MM.1S (cell line): Measurements from ENCODE around the gene RAB37.

ENCODE experiments used
- DNase-seq: peaks from one replicate; pipeline ENCODE4 v3.0.0-alpha.2; 2015
- H2AFZ ChIP-seq: fragments of 300-600 bp; sonication (generic); 2 replicates; pipeline ENCODE4 v1.6.0; 2016; ENCODE audit warnings: antibody characterized with exemption, low read length
- H3F3A ChIP-seq: fragments of 300-600 bp; sonication (generic); 2 replicates; pipeline ENCODE4 v1.6.1; 2016; ENCODE audit warnings: mild to moderate bottlenecking, antibody characterized with exemption, low read length, moderate library complexity, mixed read lengths; ENCODE audit not compliant: insufficient read depth
- H3K27ac ChIP-seq: fragments of 300-600 bp; sonication (generic); 2 replicates; pipeline ENCODE4 v1.5.1; 2016; ENCODE audit warnings: mild to moderate bottlenecking, low read length
- H3K27me3 ChIP-seq: fragments of 300-600 bp; sonication (generic); replicated peaks from 2 replicates; pipeline ENCODE4 v1.6.0; 2016; ENCODE audit warnings: low read length; ENCODE audit not compliant: insufficient read depth
- H3K36me3 ChIP-seq: fragments of 300-600 bp; sonication (generic); replicated peaks from 2 replicates; pipeline ENCODE4 v1.6.1; 2016; ENCODE audit warnings: mild to moderate bottlenecking, low read length, mixed read lengths; ENCODE audit not compliant: insufficient read depth
- H3K4me1 ChIP-seq: fragments of 300-600 bp; sonication (generic); 2 replicates; pipeline ENCODE4 v1.6.1; 2016; ENCODE audit warnings: low read length, mixed read lengths
- H3K4me2 ChIP-seq: fragments of 300-600 bp; sonication (generic); 2 replicates; pipeline ENCODE4 v1.6.0; 2016; ENCODE audit warnings: low read depth, low read length
- H3K4me3 ChIP-seq: fragments of 300-600 bp; sonication (generic); 2 replicates; pipeline ENCODE4 v1.5.1; 2016; ENCODE audit warnings: low read length, mixed read lengths
- H3K79me2 ChIP-seq: fragments of 300-600 bp; sonication (generic); 2 replicates; pipeline ENCODE4 v1.6.1; 2016; ENCODE audit warnings: mixed run types, low read length, mixed read lengths
- H3K9ac ChIP-seq: fragments of 300-600 bp; sonication (generic); 2 replicates; pipeline ENCODE4 v1.6.1; 2016; ENCODE audit warnings: low read length, mixed read lengths
- H3K9me2 ChIP-seq: fragments of 300-600 bp; sonication (generic); replicated peaks from 2 replicates; pipeline ENCODE4 v1.6.1; 2016; ENCODE audit warnings: mild to moderate bottlenecking, low read length, mixed read lengths; ENCODE audit not compliant: insufficient read depth
- H3K9me3 ChIP-seq: fragments of 300-600 bp; sonication (generic); replicated peaks from 2 replicates; pipeline ENCODE4 v1.6.1; 2016; ENCODE audit warnings: mild to moderate bottlenecking, low read length, mixed read lengths; ENCODE audit not compliant: insufficient read depth
- H4K20me1 ChIP-seq: fragments of 300-600 bp; sonication (generic); 2 replicates; pipeline ENCODE4 v1.6.1; 2016; ENCODE audit warnings: mild to moderate bottlenecking, low read length, moderate library complexity, mixed read lengths; ENCODE audit not compliant: insufficient read depth
- EZH2 ChIP-seq: fragments of 300-600 bp; sonication (generic); optimal IDR thresholded peaks from 2 replicates; pipeline ENCODE3; 2017; ENCODE audit warnings: low read depth, mild to moderate bottlenecking, antibody characterized with exemption, low read length, mixed read lengths
- EZH2phosphoT487 ChIP-seq: fragments of 300-600 bp; sonication (generic); IDR thresholded peaks from 2 replicates; pipeline ENCODE4 v1.6.1; 2018; ENCODE audit warnings: antibody characterized with exemption, low read length
- TF ChIP-seq, protein P1 (sequence below): fragments of 300-600 bp; sonication (generic); IDR thresholded peaks from 2 replicates; pipeline ENCODE4 v1.5.1; 2016; ENCODE audit warnings: antibody characterized with exemption, low read length, mixed read lengths

The RAB37 gene

DNA sequence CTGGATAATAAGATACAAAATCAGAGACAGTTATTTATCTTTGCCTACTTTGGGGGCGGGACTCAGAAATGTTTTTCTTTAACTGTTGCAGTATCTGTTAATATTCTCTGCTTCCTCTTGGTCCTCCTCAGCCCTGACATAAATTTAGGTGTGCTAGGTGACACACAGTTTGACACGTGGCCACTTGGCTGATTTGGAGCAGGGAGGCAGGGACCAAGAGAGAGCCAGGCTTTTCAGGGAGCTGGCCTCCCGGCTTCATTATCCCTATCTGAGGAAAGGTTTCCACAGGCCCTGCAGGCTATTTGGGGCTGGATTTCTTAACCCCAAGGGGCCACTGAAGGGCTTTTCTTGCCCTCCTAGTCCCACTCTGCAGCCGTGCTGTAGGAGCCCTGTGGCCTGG is 59.2 kb downstream of the RAB37 start:
- H3K9me2 ChIP-seq = no peaks in the 10 kb centered on the region
- no peak overlapping the region for H3K4me3 ChIP-seq

DNA sequence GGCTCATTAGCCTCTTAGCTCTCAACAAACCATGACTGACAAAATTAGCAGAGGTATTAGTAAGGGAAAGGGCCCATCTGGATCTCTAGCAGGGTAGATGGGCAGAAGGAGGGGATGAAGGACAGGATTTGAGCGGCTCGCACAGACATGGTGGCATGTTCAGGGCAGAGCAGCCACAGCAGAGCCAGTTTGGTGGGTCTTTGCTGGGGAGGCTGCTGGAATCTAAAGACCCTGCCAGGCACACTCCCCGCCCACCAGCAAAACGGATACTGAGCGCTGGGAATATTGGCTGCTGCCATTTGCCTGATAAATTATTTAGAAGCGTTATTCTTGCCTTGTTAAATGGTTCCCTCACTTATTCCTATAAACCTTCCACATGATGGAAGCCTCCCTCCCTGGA is 59.8 kb downstream of the RAB37 start:
- H3K4me3 ChIP-seq = no peak overlapping the region
- H3K4me2 ChIP-seq = no peak overlapping the region
- H3K79me2 ChIP-seq = no peaks in the 10 kb centered on the region
- DNase-seq = no peak
- no peak overlapping the region for H3K27ac ChIP-seq
- TF ChIP-seq EZH2 (no peak), EZH2phosphoT487 (no peak)
- TF ChIP-seq, protein P1, sequence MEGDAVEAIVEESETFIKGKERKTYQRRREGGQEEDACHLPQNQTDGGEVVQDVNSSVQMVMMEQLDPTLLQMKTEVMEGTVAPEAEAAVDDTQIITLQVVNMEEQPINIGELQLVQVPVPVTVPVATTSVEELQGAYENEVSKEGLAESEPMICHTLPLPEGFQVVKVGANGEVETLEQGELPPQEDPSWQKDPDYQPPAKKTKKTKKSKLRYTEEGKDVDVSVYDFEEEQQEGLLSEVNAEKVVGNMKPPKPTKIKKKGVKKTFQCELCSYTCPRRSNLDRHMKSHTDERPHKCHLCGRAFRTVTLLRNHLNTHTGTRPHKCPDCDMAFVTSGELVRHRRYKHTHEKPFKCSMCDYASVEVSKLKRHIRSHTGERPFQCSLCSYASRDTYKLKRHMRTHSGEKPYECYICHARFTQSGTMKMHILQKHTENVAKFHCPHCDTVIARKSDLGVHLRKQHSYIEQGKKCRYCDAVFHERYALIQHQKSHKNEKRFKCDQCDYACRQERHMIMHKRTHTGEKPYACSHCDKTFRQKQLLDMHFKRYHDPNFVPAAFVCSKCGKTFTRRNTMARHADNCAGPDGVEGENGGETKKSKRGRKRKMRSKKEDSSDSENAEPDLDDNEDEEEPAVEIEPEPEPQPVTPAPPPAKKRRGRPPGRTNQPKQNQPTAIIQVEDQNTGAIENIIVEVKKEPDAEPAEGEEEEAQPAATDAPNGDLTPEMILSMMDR = no peak
- no peaks in the 10 kb centered on the region for H4K20me1 ChIP-seq
- H3K9me2 ChIP-seq = no peaks in the 10 kb centered on the region
- no peaks in the 10 kb centered on the region for H3K36me3 ChIP-seq
- H2AFZ ChIP-seq = no peak overlapping the region
- no peaks in the 10 kb centered on the region for H3F3A ChIP-seq
- H3K27me3 ChIP-seq = no peaks in the 10 kb centered on the region
- H3K9me3 ChIP-seq = no peaks in the 10 kb centered on the region
- no peaks in the 10 kb centered on the region for H3K4me1 ChIP-seq
- no peak overlapping the region for H3K9ac ChIP-seq

More for the DNA sequence above, 59.2 kb downstream of the RAB37 start:
- DNase-seq = no peak
- Histone ChIP-seq H2AFZ (no peak overlapping the region), H3K4me1 (no peaks in the 10 kb centered on the region), H4K20me1 (no peaks in the 10 kb centered on the region), H3K36me3 (no peaks in the 10 kb centered on the region), H3K9me3 (no peaks in the 10 kb centered on the region), H3F3A (no peaks in the 10 kb centered on the region), H3K79me2 (no peaks in the 10 kb centered on the region), H3K4me2 (no peak overlapping the region), H3K27ac (no peak overlapping the region), H3K9ac (no peak overlapping the region), H3K27me3 (no peaks in the 10 kb centered on the region)
- no peak for TF ChIP-seq EZH2phosphoT487
- TF ChIP-seq, protein P1 = no peak
